Liver (tissue), 3 donors: ENCODE data around the gene HLA-DRB5.

ENCODE experiments used
- EGR1 ChIP-seq, 2 donors: IDR thresholded peaks; 2 replicates each; pipeline ENCODE4 v1.6.1; 2016 to 2018; ENCODE audit warnings: antibody characterized with exemption in 2 of 2, low read depth in 2 of 2
- JUND ChIP-seq, 2 donors: IDR thresholded peaks; 2 replicates each; pipeline ENCODE4 v1.6.1; 2016; ENCODE audit warnings: antibody characterized with exemption in 2 of 2
- RAD21 ChIP-seq, 2 donors: IDR thresholded peaks; 2 replicates each; pipeline ENCODE4 v1.6.1; 2016; ENCODE audit warnings: antibody characterized with exemption in 2 of 2, mild to moderate bottlenecking in 2 of 2
- RXRA ChIP-seq, 2 donors: IDR thresholded peaks; 2 replicates each; pipeline ENCODE4 v1.6.1; 2017 to 2018; ENCODE audit warnings: antibody characterized with exemption in 2 of 2, mild to moderate bottlenecking in 1 of 2
- TAF1 ChIP-seq: conservative IDR thresholded peaks from 2 replicates; pipeline ENCODE4 v1.6.1; 2016; ENCODE audit warnings: antibody characterized with exemption, mild to moderate bottlenecking
- YY1 ChIP-seq: IDR thresholded peaks from 2 replicates; pipeline ENCODE4 v1.6.1; 2016; ENCODE audit warnings: antibody characterized with exemption, mild to moderate bottlenecking
- TF ChIP-seq, protein P1 (sequence below): fragments of 150-350 bp; IDR thresholded peaks from 2 replicates; pipeline ENCODE4 v1.5.1; 2017; ENCODE audit warnings: improper control_type of control experiment, low read depth, low read length; ENCODE audit not compliant: missing input control
- TF ChIP-seq, protein P2 (sequence below): IDR thresholded peaks from 2 replicates; pipeline ENCODE4 v1.6.1; 2016; ENCODE audit warnings: antibody characterized with exemption
- TF ChIP-seq, protein P3 (sequence below): IDR thresholded peaks from 2 replicates; pipeline ENCODE4 v1.6.1; 2016; ENCODE audit warnings: antibody characterized with exemption
- TF ChIP-seq, protein P4 (sequence below): IDR thresholded peaks from 2 replicates; pipeline ENCODE4 v1.6.1; 2016; ENCODE audit warnings: antibody characterized with exemption
- donor health status: healthy.
- donor health status: healthy.

DNA sequence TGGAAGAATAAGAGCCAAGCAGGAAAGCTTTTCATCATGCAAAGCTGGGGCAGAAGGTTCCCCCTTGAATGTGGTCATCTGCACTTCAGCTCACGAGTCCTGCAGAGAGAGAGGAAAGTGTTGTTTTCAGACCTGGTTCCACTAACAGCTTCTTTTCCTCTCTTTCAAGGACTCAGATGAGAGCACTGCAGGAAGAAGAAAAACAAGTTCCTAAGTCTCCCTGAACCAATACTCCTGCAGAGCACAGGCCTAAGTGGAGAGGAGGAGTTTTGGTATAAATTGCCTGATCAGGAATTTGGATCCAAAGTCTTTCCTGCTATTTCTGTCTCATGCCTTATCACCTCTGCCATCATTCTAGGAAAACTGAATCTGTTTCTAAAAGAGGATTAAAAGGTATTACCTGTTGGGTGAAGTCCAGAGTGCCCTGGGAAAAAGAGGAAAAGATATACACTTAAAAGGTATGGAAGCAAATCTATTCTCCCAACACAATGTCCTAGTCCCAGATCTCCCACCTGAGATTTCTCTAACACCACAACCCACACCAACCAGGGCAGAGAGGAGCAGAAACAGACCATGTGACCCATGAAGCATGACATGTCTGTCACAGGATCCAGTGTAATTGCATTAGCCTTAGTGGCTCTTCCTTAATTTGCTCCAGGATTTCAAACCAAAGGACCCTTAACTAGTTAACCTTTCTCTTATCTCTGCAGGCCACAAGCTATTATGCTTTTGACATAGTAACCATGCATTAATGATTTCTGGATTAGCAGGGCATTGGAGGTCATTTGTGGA, 12.2 kb downstream of the HLA-DRB5 start:
- TF ChIP-seq RAD21 (IDR thresholded peaks at IDR 0.05) (no peak), EGR1 (IDR thresholded peaks at IDR 0.05; ENCODE audit: low read depth in 2 of 2) (no peak), JUND (IDR thresholded peaks at IDR 0.05) (no peak), RXRA (IDR thresholded peaks at IDR 0.05) (no peak), YY1 (no peak), TAF1 (no peak)
- TF ChIP-seq, protein P1, sequence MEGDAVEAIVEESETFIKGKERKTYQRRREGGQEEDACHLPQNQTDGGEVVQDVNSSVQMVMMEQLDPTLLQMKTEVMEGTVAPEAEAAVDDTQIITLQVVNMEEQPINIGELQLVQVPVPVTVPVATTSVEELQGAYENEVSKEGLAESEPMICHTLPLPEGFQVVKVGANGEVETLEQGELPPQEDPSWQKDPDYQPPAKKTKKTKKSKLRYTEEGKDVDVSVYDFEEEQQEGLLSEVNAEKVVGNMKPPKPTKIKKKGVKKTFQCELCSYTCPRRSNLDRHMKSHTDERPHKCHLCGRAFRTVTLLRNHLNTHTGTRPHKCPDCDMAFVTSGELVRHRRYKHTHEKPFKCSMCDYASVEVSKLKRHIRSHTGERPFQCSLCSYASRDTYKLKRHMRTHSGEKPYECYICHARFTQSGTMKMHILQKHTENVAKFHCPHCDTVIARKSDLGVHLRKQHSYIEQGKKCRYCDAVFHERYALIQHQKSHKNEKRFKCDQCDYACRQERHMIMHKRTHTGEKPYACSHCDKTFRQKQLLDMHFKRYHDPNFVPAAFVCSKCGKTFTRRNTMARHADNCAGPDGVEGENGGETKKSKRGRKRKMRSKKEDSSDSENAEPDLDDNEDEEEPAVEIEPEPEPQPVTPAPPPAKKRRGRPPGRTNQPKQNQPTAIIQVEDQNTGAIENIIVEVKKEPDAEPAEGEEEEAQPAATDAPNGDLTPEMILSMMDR, result no peak
- TF ChIP-seq, protein P2, sequence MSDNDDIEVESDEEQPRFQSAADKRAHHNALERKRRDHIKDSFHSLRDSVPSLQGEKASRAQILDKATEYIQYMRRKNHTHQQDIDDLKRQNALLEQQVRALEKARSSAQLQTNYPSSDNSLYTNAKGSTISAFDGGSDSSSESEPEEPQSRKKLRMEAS, result no peak
- TF ChIP-seq, protein P3, sequence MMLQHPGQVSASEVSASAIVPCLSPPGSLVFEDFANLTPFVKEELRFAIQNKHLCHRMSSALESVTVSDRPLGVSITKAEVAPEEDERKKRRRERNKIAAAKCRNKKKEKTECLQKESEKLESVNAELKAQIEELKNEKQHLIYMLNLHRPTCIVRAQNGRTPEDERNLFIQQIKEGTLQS, result no peak
- TF ChIP-seq, protein P4, sequence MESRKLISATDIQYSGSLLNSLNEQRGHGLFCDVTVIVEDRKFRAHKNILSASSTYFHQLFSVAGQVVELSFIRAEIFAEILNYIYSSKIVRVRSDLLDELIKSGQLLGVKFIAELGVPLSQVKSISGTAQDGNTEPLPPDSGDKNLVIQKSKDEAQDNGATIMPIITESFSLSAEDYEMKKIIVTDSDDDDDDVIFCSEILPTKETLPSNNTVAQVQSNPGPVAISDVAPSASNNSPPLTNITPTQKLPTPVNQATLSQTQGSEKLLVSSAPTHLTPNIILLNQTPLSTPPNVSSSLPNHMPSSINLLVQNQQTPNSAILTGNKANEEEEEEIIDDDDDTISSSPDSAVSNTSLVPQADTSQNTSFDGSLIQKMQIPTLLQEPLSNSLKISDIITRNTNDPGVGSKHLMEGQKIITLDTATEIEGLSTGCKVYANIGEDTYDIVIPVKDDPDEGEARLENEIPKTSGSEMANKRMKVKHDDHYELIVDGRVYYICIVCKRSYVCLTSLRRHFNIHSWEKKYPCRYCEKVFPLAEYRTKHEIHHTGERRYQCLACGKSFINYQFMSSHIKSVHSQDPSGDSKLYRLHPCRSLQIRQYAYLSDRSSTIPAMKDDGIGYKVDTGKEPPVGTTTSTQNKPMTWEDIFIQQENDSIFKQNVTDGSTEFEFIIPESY, result no peak
